Epithelial cell of esophagus (primary cell): ENCODE results near the gene MKRN1.
"Not testable (repeated sequence)": the region's sequence is repeated elsewhere in the genome, so short reads cannot be mapped to it uniquely, and the experiment has no call there.

Experiments
- DNase-seq: peaks from one replicate; pipeline ENCODE4 v3.0.0; 2010; ENCODE audit warnings: low read depth
- H3K4me3 ChIP-seq: 2 replicates; pipeline ENCODE4 v1.5.1; 2011; ENCODE audit warnings: mild to moderate bottlenecking, low read length, control low read depth
- CTCF ChIP-seq: IDR thresholded peaks from 2 replicates; pipeline ENCODE4 v1.5.1; 2011; ENCODE audit warnings: low read depth, mild to moderate bottlenecking, low read length, control low read depth, inconsistent platforms; ENCODE audit not compliant: insufficient read depth; ENCODE audit errors: missing control alignments

Gene MKRN1

DNA sequence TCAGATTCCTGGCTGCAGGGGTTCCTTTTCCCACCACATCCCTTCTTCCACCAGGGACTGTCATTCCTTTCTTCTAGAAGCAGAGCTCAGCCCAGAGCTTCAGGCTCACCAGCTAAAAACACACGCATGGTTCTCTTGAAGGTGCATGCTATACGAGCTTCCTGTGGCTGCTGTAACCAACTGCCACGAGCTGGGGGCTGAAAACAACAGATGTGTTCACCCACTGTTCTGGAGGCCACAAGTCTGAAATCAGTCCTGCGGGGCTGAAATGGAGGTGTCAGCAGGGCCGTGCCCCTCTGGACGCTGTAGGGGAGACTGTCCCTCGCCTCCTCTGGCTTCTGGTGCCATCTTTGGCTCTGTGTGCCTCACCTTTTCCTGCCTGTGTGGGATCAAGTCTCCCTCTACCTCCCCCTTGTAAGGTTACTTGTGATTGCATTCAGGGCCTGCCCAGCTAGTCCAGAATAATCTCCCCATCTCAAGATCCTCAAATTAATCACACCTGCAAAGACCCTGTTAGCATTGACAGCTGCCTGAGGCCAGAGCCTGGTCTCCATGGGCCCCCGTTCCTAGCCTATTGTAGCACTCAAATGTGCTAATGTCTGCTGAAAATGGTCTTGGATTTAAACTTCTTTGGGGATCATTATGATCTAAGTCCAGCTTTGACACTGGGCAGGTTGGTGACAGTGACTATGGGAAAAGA, 61.7 kb downstream of the MKRN1 start:
- no peak for DNase-seq
- no peak overlapping the region for H3K4me3 ChIP-seq
- no peak for TF ChIP-seq CTCF

DNA sequence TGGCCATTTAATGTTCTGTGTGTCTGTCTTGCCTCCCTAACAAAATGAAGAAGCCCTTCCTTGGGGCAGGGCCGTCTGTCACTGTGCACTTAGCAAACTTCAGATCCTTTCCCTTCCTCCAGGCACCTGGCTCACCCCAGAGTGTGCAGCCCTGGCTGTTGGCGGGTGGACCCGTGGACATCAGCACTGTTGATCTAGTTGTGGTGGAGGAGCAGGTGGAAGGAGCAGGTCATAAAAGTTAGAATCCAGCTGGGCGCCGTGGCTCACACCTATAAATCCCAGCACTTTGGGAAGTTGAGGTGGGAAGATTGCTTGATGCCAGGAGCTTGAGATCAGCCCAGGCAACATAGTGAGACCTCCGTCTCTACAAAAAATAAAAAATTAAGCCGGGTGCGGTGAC, 62.7 kb downstream of the MKRN1 start:
- no peak for TF ChIP-seq CTCF

DNA sequence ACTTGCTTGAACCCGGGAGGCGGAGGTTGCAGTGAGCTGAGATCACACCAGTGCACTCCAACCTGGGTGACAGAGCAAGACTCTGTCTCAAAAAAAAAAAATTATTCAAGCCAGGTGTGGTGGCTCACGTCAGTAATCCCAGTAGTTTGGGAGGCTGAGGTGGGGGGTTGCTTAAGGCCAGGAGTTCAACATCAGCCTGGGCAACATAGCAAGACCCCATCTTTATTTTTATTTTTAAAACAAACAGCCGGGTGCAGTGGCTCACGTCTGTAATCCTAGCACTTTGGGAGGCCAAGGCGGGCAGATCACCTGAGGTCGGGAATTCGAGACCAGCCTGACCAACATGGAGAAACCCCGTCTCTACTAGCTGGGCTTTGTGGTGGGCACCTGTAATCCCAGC, 63.5 kb downstream of the MKRN1 start:
- not testable (repeated sequence) for H3K4me3 ChIP-seq, DNase-seq

More for the DNA sequence above, 62.7 kb downstream of the MKRN1 start:
- H3K4me3 ChIP-seq = no peak overlapping the region
- DNase-seq = no peak

DNA sequence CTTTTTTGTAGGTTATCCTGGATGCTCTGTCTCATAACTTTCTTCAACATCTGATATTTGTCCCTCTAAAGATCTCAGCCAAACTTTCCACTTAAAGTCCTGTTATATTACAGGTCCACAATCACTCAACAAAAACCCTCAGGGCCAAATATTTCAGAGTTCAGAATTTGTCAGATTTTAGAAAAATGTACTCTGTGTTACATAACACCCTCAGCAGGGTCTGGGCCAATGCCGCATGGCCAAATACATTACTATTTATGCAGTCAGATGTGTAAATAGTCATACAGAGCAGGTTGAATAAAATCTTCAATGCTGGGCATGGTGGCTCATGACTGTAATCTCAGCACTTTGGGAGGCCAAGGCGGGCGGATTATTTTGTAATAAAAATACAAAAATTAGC, 63.9 kb downstream of the MKRN1 start:
- no peak for DNase-seq
- no peak overlapping the region for H3K4me3 ChIP-seq
- TF ChIP-seq CTCF = no peak

DNA sequence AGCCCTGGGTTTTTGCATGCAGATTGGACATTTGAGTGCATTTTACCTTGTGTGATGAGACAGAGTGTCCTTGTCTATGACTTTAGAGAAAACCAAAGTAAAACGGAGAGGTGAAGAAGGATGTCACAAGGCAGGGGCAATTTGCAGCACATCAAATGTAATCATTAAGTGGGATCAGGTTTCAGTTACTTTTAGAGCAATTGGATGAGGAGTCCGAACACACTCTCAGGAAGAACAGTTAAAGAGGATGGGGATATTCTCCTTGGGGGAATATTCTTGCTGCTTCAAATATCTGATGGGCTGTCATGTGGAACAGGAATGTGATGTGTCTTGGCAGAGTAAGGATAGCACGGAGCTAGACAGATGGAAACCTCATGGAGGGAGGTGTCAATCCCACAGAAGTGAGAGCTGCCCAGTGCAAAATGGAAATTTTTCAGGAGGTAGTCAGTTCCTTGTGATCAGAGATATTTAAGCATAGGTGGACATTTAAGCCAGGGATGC, 74.7 kb downstream of the MKRN1 start:
- DNase-seq = no peak
- no peak overlapping the region for H3K4me3 ChIP-seq
- TF ChIP-seq CTCF = no peak

- peak within 1 kb of the TSS; percentile 59 for H3K4me3 ChIP-seq
- DNase-seq = peak; percentile 29
- no peak for TF ChIP-seq CTCF
Measured at GRCh38 chr7:140403878-140404564, 75.3 kb downstream of the MKRN1 start, which contains the start of gene RAB19. Gene RAB19, plus strand, starts transcription at chr7:140404058. Its CDS starts 3,589 bp downstream, at chr7:140407647.
